Measurements from ENCODE around the gene UBE2D2.
"Not testable (repeated sequence)": the region's sequence is repeated elsewhere in the genome, so short reads cannot be mapped to it uniquely, and the experiment has no call there.

Gene UBE2D2

GRCh38 chr5:139593076-139593475 lies 31.9 kb downstream of the UBE2D2 start:
- H3K79me1 ChIP-seq (ENCODE audit: low read depth, low read length); H3K14ac ChIP-seq (ENCODE audit: low read length); H4K8ac ChIP-seq (ENCODE audit: low read depth, low read length); H3K4me3 ChIP-seq (ENCODE audit: low read length in 2 of 2); H2BK120ac ChIP-seq (ENCODE audit: low read depth, low read length); H2BK5ac ChIP-seq (ENCODE audit: low read length); H3K9me3 ChIP-seq (replicated peaks in 1 of 2; ENCODE audit: control insufficient read depth in 2 of 2, insufficient read depth in 1 of 2, low read depth in 1 of 2, low read length in 2 of 2); H2BK15ac ChIP-seq (ENCODE audit: low read length); H3K4me2 ChIP-seq (ENCODE audit: insufficient read depth, low read length, poor library complexity, severe bottlenecking); H3K9ac ChIP-seq (ENCODE audit: low read depth, low read length, poor library complexity); H3K4ac ChIP-seq (ENCODE audit: low read length); DNase-seq (ENCODE audit: low spot score); H4K91ac ChIP-seq (ENCODE audit: low read depth, low read length, poor library complexity); H2AK5ac ChIP-seq (ENCODE audit: low read depth, low read length); H3K18ac ChIP-seq (ENCODE audit: low read length); H2BK12ac ChIP-seq (ENCODE audit: low read length); H3K27me3 ChIP-seq (ENCODE audit: control insufficient read depth in 3 of 3, insufficient read depth in 3 of 3, low read depth in 1 of 3, low read length in 3 of 3); H2AFZ ChIP-seq (ENCODE audit: low read length); H3K27ac ChIP-seq (replicated peaks; ENCODE audit: low read length); H3K4me1 ChIP-seq (ENCODE audit: control insufficient read depth in 2 of 2, insufficient read depth in 1 of 2, low read depth in 1 of 2, low read length in 2 of 2); H3K23ac ChIP-seq (ENCODE audit: low read depth, low read length, poor library complexity): not testable (repeated sequence)
- no CpG with 5 or more reads among the region's 8 CpGs for WGBS, 2 donors (ENCODE audit: extremely low coverage in 2 of 2, insufficient read length in 2 of 2, insufficient replicate concordance in 1 of 2)
- peaks cover 4 to 44% of the 10 kb centered on the region in 2 donors for H3K36me3 ChIP-seq (replicated peaks in 1 of 2; ENCODE audit: control insufficient read depth in 2 of 2, insufficient read depth in 2 of 2, low read length in 2 of 2)

GRCh38 chr5:139593716-139594319 lies 32.7 kb downstream of the UBE2D2 start:
- Histone ChIP-seq H2BK120ac (ENCODE audit: low read depth, low read length) (no peak overlapping the region), H2BK5ac (ENCODE audit: low read length) (no peak overlapping the region), H3K36me3 (replicated peaks in 1 of 2; ENCODE audit: control insufficient read depth in 2 of 2, insufficient read depth in 2 of 2, low read length in 2 of 2) (peaks cover 2 to 39% of the 10 kb centered on the region in 2 donors), H2AFZ (ENCODE audit: low read length) (no peak overlapping the region), H3K9ac (ENCODE audit: low read depth, low read length, poor library complexity) (no peak overlapping the region), H3K27ac (replicated peaks; ENCODE audit: low read length) (no peak overlapping the region), H4K91ac (ENCODE audit: low read depth, low read length, poor library complexity) (no peak overlapping the region), H2BK15ac (ENCODE audit: low read length) (no peak overlapping the region), H3K27me3 (ENCODE audit: control insufficient read depth in 3 of 3, insufficient read depth in 3 of 3, low read depth in 1 of 3, low read length in 3 of 3) (no peaks in the 10 kb centered on the region), H3K4me2 (ENCODE audit: insufficient read depth, low read length, poor library complexity, severe bottlenecking) (no peak overlapping the region), H3K9me3 (replicated peaks in 1 of 2; ENCODE audit: control insufficient read depth in 2 of 2, insufficient read depth in 1 of 2, low read depth in 1 of 2, low read length in 2 of 2) (no peaks in the 10 kb centered on the region), H3K14ac (ENCODE audit: low read length) (no peak overlapping the region), H3K23ac (ENCODE audit: low read depth, low read length, poor library complexity) (no peak overlapping the region), H3K4me1 (ENCODE audit: control insufficient read depth in 2 of 2, insufficient read depth in 1 of 2, low read depth in 1 of 2, low read length in 2 of 2) (peaks cover 0 to 3% of the 10 kb centered on the region in 2 donors), H3K4ac (ENCODE audit: low read length) (no peak overlapping the region), H2AK5ac (ENCODE audit: low read depth, low read length) (no peak overlapping the region), H3K4me3 (ENCODE audit: low read length in 2 of 2) (no peak overlapping the region), H2BK12ac (ENCODE audit: low read length) (no peak overlapping the region), H4K8ac (ENCODE audit: low read depth, low read length) (no peak overlapping the region), H3K79me1 (ENCODE audit: low read depth, low read length) (peaks cover 7% of the 10 kb centered on the region), H3K18ac (ENCODE audit: low read length) (no peak overlapping the region)
- no CpG with 5 or more reads among the region's 3 CpGs for WGBS, 2 donors (ENCODE audit: extremely low coverage in 2 of 2, insufficient read length in 2 of 2, insufficient replicate concordance in 1 of 2)
- no peak for DNase-seq (ENCODE audit: low spot score)

GRCh38 chr5:139597134-139597533 lies 36.0 kb downstream of the UBE2D2 start:
- peaks cover 7% of the 10 kb centered on the region for H3K79me1 ChIP-seq (ENCODE audit: low read depth, low read length)

GRCh38 chr5:139598601-139598965 lies 37.4 kb downstream of the UBE2D2 start:
- not testable (repeated sequence) for H3K4ac ChIP-seq (ENCODE audit: low read length); H3K18ac ChIP-seq (ENCODE audit: low read length); H3K4me2 ChIP-seq (ENCODE audit: insufficient read depth, low read length, poor library complexity, severe bottlenecking); H2BK12ac ChIP-seq (ENCODE audit: low read length); H3K4me3 ChIP-seq (ENCODE audit: low read length in 2 of 2); H2BK5ac ChIP-seq (ENCODE audit: low read length); H4K91ac ChIP-seq (ENCODE audit: low read depth, low read length, poor library complexity); H2AK5ac ChIP-seq (ENCODE audit: low read depth, low read length); H3K23ac ChIP-seq (ENCODE audit: low read depth, low read length, poor library complexity); H3K27me3 ChIP-seq (ENCODE audit: control insufficient read depth in 3 of 3, insufficient read depth in 3 of 3, low read depth in 1 of 3, low read length in 3 of 3); DNase-seq (ENCODE audit: low spot score); H3K4me1 ChIP-seq (ENCODE audit: control insufficient read depth in 2 of 2, insufficient read depth in 1 of 2, low read depth in 1 of 2, low read length in 2 of 2); H3K79me1 ChIP-seq (ENCODE audit: low read depth, low read length); H3K9me3 ChIP-seq (replicated peaks in 1 of 2; ENCODE audit: control insufficient read depth in 2 of 2, insufficient read depth in 1 of 2, low read depth in 1 of 2, low read length in 2 of 2); H3K9ac ChIP-seq (ENCODE audit: low read depth, low read length, poor library complexity); H4K8ac ChIP-seq (ENCODE audit: low read depth, low read length); H2AFZ ChIP-seq (ENCODE audit: low read length); H3K14ac ChIP-seq (ENCODE audit: low read length); H2BK120ac ChIP-seq (ENCODE audit: low read depth, low read length); H2BK15ac ChIP-seq (ENCODE audit: low read length); H3K27ac ChIP-seq (replicated peaks; ENCODE audit: low read length)
- peaks cover 8 to 62% of the 10 kb centered on the region in 2 donors for H3K36me3 ChIP-seq (replicated peaks in 1 of 2; ENCODE audit: control insufficient read depth in 2 of 2, insufficient read depth in 2 of 2, low read length in 2 of 2)
- no CpG with 5 or more reads among the region's 5 CpGs for WGBS, 2 donors (ENCODE audit: extremely low coverage in 2 of 2, insufficient read length in 2 of 2, insufficient replicate concordance in 1 of 2)

More at GRCh38 chr5:139597134-139597533, 36.0 kb downstream of the UBE2D2 start:
- H3K27ac ChIP-seq (replicated peaks; ENCODE audit: low read length): no peak overlapping the region
- H3K36me3 ChIP-seq (replicated peaks in 1 of 2; ENCODE audit: control insufficient read depth in 2 of 2, insufficient read depth in 2 of 2, low read length in 2 of 2): peaks cover 4 to 50% of the 10 kb centered on the region in 2 donors
- no peak overlapping the region for H3K4me2 ChIP-seq (ENCODE audit: insufficient read depth, low read length, poor library complexity, severe bottlenecking)
- no peak overlapping the region for H2AK5ac ChIP-seq (ENCODE audit: low read depth, low read length)
- no peak overlapping the region for H2BK15ac ChIP-seq (ENCODE audit: low read length)
- no peak overlapping the region for H3K4me3 ChIP-seq (ENCODE audit: low read length in 2 of 2)
- DNase-seq (ENCODE audit: low spot score): no peak
- no peak overlapping the region for H3K14ac ChIP-seq (ENCODE audit: low read length)
- no peak overlapping the region for H3K9ac ChIP-seq (ENCODE audit: low read depth, low read length, poor library complexity)
- H3K23ac ChIP-seq (ENCODE audit: low read depth, low read length, poor library complexity): no peak overlapping the region
- H3K18ac ChIP-seq (ENCODE audit: low read length): no peak overlapping the region
- H2BK5ac ChIP-seq (ENCODE audit: low read length): no peak overlapping the region
- H3K9me3 ChIP-seq (replicated peaks in 1 of 2; ENCODE audit: control insufficient read depth in 2 of 2, insufficient read depth in 1 of 2, low read depth in 1 of 2, low read length in 2 of 2): no peaks in the 10 kb centered on the region
- H3K4ac ChIP-seq (ENCODE audit: low read length): no peak overlapping the region
- no peak overlapping the region for H2BK120ac ChIP-seq (ENCODE audit: low read depth, low read length)
- no peak overlapping the region for H2BK12ac ChIP-seq (ENCODE audit: low read length)
- H3K27me3 ChIP-seq (ENCODE audit: control insufficient read depth in 3 of 3, insufficient read depth in 3 of 3, low read depth in 1 of 3, low read length in 3 of 3): no peaks in the 10 kb centered on the region
- H2AFZ ChIP-seq (ENCODE audit: low read length): no peak overlapping the region
- no peak overlapping the region for H4K8ac ChIP-seq (ENCODE audit: low read depth, low read length)
- H4K91ac ChIP-seq (ENCODE audit: low read depth, low read length, poor library complexity): no peak overlapping the region
- peaks cover 0 to 2% of the 10 kb centered on the region in 2 donors for H3K4me1 ChIP-seq (ENCODE audit: control insufficient read depth in 2 of 2, insufficient read depth in 1 of 2, low read depth in 1 of 2, low read length in 2 of 2)

All from neuronal stem cell (in vitro differentiated cells).